ENCODE measurements around the gene PDZD4. TPM values are rescaled to one million over a fixed set of nuclear protein-coding genes. Genes with fewer than 3 reads are reported as not detected.

PDZD4 gene
- total RNA-seq, 4 donors from 2014 or later: 2.0 to 6.6 (median 4.2) TPM

- in situ Hi-C loops (cut with MboI; ENCODE audit: low pct_ligation_motif_present in 1 of 4, low pct_unique_long_range_greater_than_20kb in 1 of 4, low sequenced_read_pairs in 3 of 4) (no loop called here), intact Hi-C loops (cut with DNase I; ENCODE audit: low total_unique reads) (no loop called here)
- Histone ChIP-seq H3K27ac (no peak overlapping the region), H3K9me3 (no peaks in the 10 kb centered on the region), H3K4me3 (no peak overlapping the region), H3K27me3 (no peaks in the 10 kb centered on the region), H3K4me1 (no peaks in the 10 kb centered on the region), H3K36me3 (no peaks in the 10 kb centered on the region)
- TF ChIP-seq POLR2A (IDR thresholded peaks at IDR 0.05) (no peak), CTCF (IDR thresholded peaks at IDR 0.05) (no peak), EP300 (IDR thresholded peaks at IDR 0.05; ENCODE audit: low read depth) (no peak), POLR2AphosphoS5 (IDR thresholded peaks at IDR 0.05) (no peak)
- no peak for DNase-seq
- 75% methylated on average over 28 of the region's 28 CpGs; no CpG with 5 or more reads in 1 of the 2 donors for WGBS, 2 donors (ENCODE audit: low coverage in 1 of 2)
Observed at GRCh38 chrX:153863251-153863991, 33.1 kb upstream of the PDZD4 start.

GRCh38 chrX:153862369-153863250 lies 32.3 kb upstream of the PDZD4 start:
- TF ChIP-seq EP300 (IDR thresholded peaks at IDR 0.05; ENCODE audit: low read depth): no peak
- TF ChIP-seq POLR2A (IDR thresholded peaks at IDR 0.05): no peak
- TF ChIP-seq CTCF (IDR thresholded peaks at IDR 0.05): no peak
- TF ChIP-seq POLR2AphosphoS5 (IDR thresholded peaks at IDR 0.05): no peak
- 66% methylated on average over 22 of the region's 22 CpGs; no CpG with 5 or more reads in 1 of the 2 donors for whole genome bisulfite sequencing, 2 donors (ENCODE audit: low coverage in 1 of 2)
- Histone ChIP-seq H3K27ac (no peak overlapping the region), H3K27me3 (no peaks in the 10 kb centered on the region), H3K4me3 (no peak overlapping the region), H3K4me1 (no peaks in the 10 kb centered on the region), H3K36me3 (no peaks in the 10 kb centered on the region), H3K9me3 (no peaks in the 10 kb centered on the region)
- intact Hi-C loops (cut with DNase I; ENCODE audit: low total_unique reads) (no loop called here), in situ Hi-C loops (cut with MboI; ENCODE audit: low pct_ligation_motif_present in 1 of 4, low pct_unique_long_range_greater_than_20kb in 1 of 4, low sequenced_read_pairs in 3 of 4) (no loop called here)
- no peak for DNase-seq

GRCh38 chrX:153861733-153862310 lies 31.5 kb upstream of the PDZD4 start:
- in situ Hi-C loops (cut with MboI; ENCODE audit: low pct_ligation_motif_present in 1 of 4, low pct_unique_long_range_greater_than_20kb in 1 of 4, low sequenced_read_pairs in 3 of 4): no loop called here
- no peak for TF ChIP-seq EP300 (IDR thresholded peaks at IDR 0.05; ENCODE audit: low read depth)
- no peak for TF ChIP-seq CTCF (IDR thresholded peaks at IDR 0.05)
- no peak for TF ChIP-seq POLR2A (IDR thresholded peaks at IDR 0.05)
- no peak for TF ChIP-seq POLR2AphosphoS5 (IDR thresholded peaks at IDR 0.05)

GRCh38 chrX:153861151-153861550 lies 30.8 kb upstream of the PDZD4 start:
- H3K27me3 ChIP-seq: no peaks in the 10 kb centered on the region
- H3K9me3 ChIP-seq: no peaks in the 10 kb centered on the region
- WGBS, 2 donors (ENCODE audit: low coverage in 1 of 2): 60% methylated on average over 10 of the region's 10 CpGs; no CpG with 5 or more reads in 1 of the 2 donors
- no peaks in the 10 kb centered on the region for H3K36me3 ChIP-seq
- in situ Hi-C loops (cut with MboI; ENCODE audit: low pct_ligation_motif_present in 1 of 4, low pct_unique_long_range_greater_than_20kb in 1 of 4, low sequenced_read_pairs in 3 of 4): no loop called here
- TF ChIP-seq EP300 (IDR thresholded peaks at IDR 0.05; ENCODE audit: low read depth) (no peak), CTCF (IDR thresholded peaks at IDR 0.05) (no peak), POLR2A (IDR thresholded peaks at IDR 0.05) (no peak), POLR2AphosphoS5 (IDR thresholded peaks at IDR 0.05) (no peak)
- intact Hi-C loops (cut with DNase I; ENCODE audit: low total_unique reads): no loop called here
- no peak overlapping the region for H3K27ac ChIP-seq
- DNase-seq: peak; percentile 37
- no peak overlapping the region for H3K4me3 ChIP-seq
- no peaks in the 10 kb centered on the region for H3K4me1 ChIP-seq

More at GRCh38 chrX:153861733-153862310, 31.5 kb upstream of the PDZD4 start:
- Histone ChIP-seq H3K27me3 (no peaks in the 10 kb centered on the region), H3K9me3 (no peaks in the 10 kb centered on the region), H3K4me1 (no peaks in the 10 kb centered on the region), H3K4me3 (no peak overlapping the region), H3K27ac (no peak overlapping the region), H3K36me3 (no peaks in the 10 kb centered on the region)
- intact Hi-C loops (cut with DNase I; ENCODE audit: low total_unique reads): no loop called here
- no peak for DNase-seq
- 61 to 64% methylated on average over 6 to 21 of the region's 21 CpGs for WGBS, 2 donors (ENCODE audit: low coverage in 1 of 2)

Data from transverse colon (tissue), 4 donors.